Right atrium auricular region (tissue), 2 donors: ENCODE results near the gene POU5F1. TPM values are rescaled to one million over a fixed set of nuclear protein-coding genes. Genes with fewer than 3 reads are reported as not detected.

ENCODE experiments used
- DNase-seq: peaks from one replicate; pipeline ENCODE4 v3.0.0-alpha.2; 2019; ENCODE audit warnings: low spot score
- H3K27ac ChIP-seq, 2 donors: fragments of 200-600 bp; sonication (generic); 1 replicate in 1 of 2; 2 replicates in 1 of 2; pipeline ENCODE4 v1.5.1; 2016 to 2019
- H3K27me3 ChIP-seq, 2 donors: fragments of 200-600 bp; sonication (generic); one replicate each; pipeline versions ENCODE4 v1.5.1 to v1.6.0; 2017 to 2019
- H3K36me3 ChIP-seq: fragments of 200-600 bp; sonication (generic); one replicate; pipeline ENCODE4 v1.5.1; 2016
- H3K4me1 ChIP-seq, 2 donors: fragments of 200-600 bp; sonication (generic); one replicate each; pipeline versions ENCODE4 v1.5.1 to v1.6.0; 2017 to 2019
- H3K4me3 ChIP-seq, 2 donors: fragments of 200-600 bp; sonication (generic); 1 replicate in 1 of 2; 2 replicates in 1 of 2; pipeline ENCODE4 v1.5.1; 2017 to 2019; ENCODE audit warnings: mild to moderate bottlenecking in 1 of 2, moderate library complexity in 1 of 2
- H3K9me3 ChIP-seq, 2 donors: fragments of 200-600 bp; sonication (generic); one replicate each; pipeline ENCODE4 v1.5.1; 2019
- total RNA-seq, 2 donors: library from RNA; depleted of rRNA; stranded (reverse); fragments of >200 nt; gene quantifications; one replicate each; pipeline ENCODE4 v1.1.0, GENCODE V29; 2016
- TF ChIP-seq, protein P1 (sequence below), 2 donors: fragments of 200-600 bp; sonication (generic); IDR thresholded peaks; one replicate each; pipeline ENCODE4 v1.5.1; 2019; ENCODE audit warnings: antibody characterized with exemption in 2 of 2

POU5F1 gene
- total RNA-seq, 2 donors from 2014 or later = not detected

DNA sequence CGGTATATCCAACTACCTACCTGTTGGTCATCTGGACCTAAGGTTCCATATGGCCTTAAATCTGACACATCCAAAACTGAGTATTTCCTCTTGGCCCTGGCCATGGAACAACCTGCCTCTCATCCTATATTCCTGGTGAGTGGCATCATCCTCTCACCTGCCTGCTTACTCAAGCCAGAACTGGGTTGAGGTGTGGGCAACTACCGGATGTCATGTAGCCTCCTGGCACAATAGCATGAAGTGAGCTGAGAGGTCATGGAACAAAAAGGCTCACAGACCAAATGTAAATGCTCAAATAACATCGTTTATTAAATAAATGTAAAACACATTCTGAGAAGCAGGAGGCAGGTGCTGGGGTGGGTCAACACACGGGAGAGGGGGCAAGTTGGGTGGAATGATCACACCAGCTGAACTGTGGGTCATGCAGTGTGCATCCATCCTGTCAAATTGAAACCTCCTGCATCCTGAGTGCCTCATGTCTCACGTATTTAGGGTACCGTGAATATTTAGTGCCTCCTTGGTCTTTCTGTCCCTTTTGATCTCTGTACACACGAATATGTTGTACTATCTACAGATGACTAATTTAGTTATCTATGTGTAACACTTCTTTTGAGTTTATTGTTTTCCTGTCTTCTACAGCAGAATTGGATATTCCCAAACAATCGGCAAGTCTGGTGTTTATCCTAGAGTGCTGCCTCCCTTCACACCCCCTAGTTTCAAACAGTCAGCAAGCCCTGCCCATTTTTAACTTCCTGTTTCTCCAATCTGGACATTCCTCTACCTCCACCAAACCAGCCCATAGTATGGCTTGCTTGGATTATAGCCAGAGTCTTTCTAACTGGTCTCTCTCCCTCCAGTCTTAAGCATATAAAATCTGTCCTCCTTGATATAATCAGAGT, 7.9 kb upstream of the POU5F1 start:
- Histone ChIP-seq H3K4me1 (no peaks in the 10 kb centered on the region), H3K4me3 (no peak overlapping the region), H3K27ac (no peak overlapping the region), H3K27me3 (no peaks in the 10 kb centered on the region), H3K9me3 (no peaks in the 10 kb centered on the region), H3K36me3 (no peaks in the 10 kb centered on the region)
- no peak for DNase-seq
- TF ChIP-seq, protein P1, sequence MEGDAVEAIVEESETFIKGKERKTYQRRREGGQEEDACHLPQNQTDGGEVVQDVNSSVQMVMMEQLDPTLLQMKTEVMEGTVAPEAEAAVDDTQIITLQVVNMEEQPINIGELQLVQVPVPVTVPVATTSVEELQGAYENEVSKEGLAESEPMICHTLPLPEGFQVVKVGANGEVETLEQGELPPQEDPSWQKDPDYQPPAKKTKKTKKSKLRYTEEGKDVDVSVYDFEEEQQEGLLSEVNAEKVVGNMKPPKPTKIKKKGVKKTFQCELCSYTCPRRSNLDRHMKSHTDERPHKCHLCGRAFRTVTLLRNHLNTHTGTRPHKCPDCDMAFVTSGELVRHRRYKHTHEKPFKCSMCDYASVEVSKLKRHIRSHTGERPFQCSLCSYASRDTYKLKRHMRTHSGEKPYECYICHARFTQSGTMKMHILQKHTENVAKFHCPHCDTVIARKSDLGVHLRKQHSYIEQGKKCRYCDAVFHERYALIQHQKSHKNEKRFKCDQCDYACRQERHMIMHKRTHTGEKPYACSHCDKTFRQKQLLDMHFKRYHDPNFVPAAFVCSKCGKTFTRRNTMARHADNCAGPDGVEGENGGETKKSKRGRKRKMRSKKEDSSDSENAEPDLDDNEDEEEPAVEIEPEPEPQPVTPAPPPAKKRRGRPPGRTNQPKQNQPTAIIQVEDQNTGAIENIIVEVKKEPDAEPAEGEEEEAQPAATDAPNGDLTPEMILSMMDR (IDR thresholded peaks at IDR 0.05) = no peak

DNA sequence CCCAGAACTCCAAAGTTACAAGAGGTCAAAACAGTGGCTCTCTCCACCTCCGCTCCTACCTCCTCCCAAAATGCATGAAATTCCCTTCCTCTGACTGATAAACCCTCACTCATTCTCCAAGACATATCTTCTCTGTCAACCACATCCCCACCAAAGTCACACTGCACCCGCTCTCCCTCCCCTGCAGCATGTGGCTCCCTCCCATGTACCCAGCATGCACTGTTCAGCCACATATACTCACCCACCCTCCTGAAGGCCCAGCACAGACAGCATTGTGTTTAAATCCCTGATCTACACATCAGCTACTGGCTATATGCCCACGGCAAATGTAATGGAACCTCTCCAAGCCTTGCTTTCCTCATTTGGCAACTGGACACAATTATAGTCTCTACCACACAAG, 5.5 kb upstream of the POU5F1 start:
- H3K9me3 ChIP-seq = no peaks in the 10 kb centered on the region
- no peaks in the 10 kb centered on the region for H3K4me1 ChIP-seq
- no peaks in the 10 kb centered on the region for H3K36me3 ChIP-seq
- no peaks in the 10 kb centered on the region for H3K27me3 ChIP-seq
- DNase-seq = no peak
- H3K27ac ChIP-seq = no peak overlapping the region
- no peak overlapping the region for H3K4me3 ChIP-seq
- TF ChIP-seq, protein P1 (IDR thresholded peaks at IDR 0.05) = no peak

DNA sequence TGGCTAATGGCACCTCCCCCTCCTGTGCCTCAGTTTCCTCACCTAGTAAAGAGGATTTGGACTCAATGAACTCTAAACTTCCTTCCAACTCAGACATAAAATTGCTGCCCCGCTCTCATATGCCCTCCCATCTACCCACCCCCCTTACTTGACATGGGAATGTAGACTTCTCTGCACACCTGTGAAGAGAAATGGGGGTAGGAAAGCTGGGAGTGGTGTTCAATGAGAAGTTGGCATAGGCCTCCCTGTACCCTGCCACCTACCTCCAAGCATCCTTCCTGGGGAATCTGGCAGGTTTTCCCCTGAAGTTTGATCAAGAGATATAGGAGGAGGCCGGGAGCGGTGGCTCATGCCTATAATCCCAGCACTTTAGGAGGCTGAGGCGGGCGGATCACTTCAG, 3.9 kb upstream of the POU5F1 start:
- H3K4me3 ChIP-seq = no peak overlapping the region
- no peak overlapping the region for H3K27ac ChIP-seq
- H3K9me3 ChIP-seq = no peaks in the 10 kb centered on the region
- H3K4me1 ChIP-seq = no peaks in the 10 kb centered on the region
- H3K36me3 ChIP-seq = no peaks in the 10 kb centered on the region
- TF ChIP-seq, protein P1 (IDR thresholded peaks at IDR 0.05) = no peak
- no peak for DNase-seq
- H3K27me3 ChIP-seq = no peaks in the 10 kb centered on the region

- Histone ChIP-seq H3K27me3 (no peaks in the 10 kb centered on the region), H3K9me3 (no peaks in the 10 kb centered on the region), H3K27ac (no peak overlapping the region), H3K4me3 (no peak overlapping the region), H3K4me1 (no peaks in the 10 kb centered on the region), H3K36me3 (no peaks in the 10 kb centered on the region)
- TF ChIP-seq, protein P1 (IDR thresholded peaks at IDR 0.05) = no peak
- DNase-seq = no peak
Measured at GRCh38 chr6:31173406-31173805, 2.9 kb upstream of the POU5F1 start.

DNA sequence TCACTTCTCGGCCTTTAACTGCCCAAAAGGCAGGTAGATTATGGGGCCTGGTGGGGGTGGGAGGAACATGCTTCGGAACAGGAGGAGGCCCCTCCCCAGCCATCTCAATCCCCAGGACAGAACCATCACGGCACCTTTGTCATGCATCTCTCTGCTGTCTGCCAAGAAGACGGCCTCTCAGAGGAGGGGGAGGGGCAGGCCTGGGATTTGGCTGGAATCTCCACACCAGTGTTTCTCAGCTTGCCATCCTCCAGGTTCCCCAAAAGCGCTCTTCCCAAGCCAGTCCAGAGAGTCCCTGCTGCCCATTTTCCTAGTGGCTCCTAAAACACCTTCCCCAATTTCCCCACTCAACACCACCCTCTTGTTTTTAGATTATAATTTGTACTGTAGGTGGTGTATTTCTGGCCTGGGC, 2.5 kb upstream of the POU5F1 start:
- H3K27ac ChIP-seq = no peak overlapping the region

More for the DNA sequence above, 2.5 kb upstream of the POU5F1 start:
- Histone ChIP-seq H3K9me3 (no peaks in the 10 kb centered on the region), H3K36me3 (no peaks in the 10 kb centered on the region), H3K27me3 (no peaks in the 10 kb centered on the region), H3K4me1 (no peaks in the 10 kb centered on the region), H3K4me3 (no peak overlapping the region)
- TF ChIP-seq, protein P1 (IDR thresholded peaks at IDR 0.05) = no peak
- DNase-seq = no peak
